Thyroid gland (tissue), 4 donors: Measurements from ENCODE around the gene SYT13. TPM values are rescaled to one million over a fixed set of nuclear protein-coding genes. Genes with fewer than 3 reads are reported as not detected.

ENCODE experiments used
- DNase-seq, 2 donors: peaks; one replicate each; pipeline ENCODE4 v3.0.0-alpha.2; 2019
- H3K27ac ChIP-seq, 3 donors: fragments of 200-600 bp; sonication (generic); 1 replicate in 2 of 3; 2 replicates in 1 of 3; pipeline ENCODE4 v1.5.1; 2016 to 2019; ENCODE audit warnings: mild to moderate bottlenecking in 1 of 3, moderate library complexity in 1 of 3
- H3K27me3 ChIP-seq: fragments of 200-600 bp; sonication (generic); one replicate; pipeline ENCODE4 v1.5.1; 2019
- H3K36me3 ChIP-seq, 2 donors: fragments of 200-600 bp; sonication (generic); one replicate each; pipeline ENCODE4 v1.5.1; 2016 to 2019
- H3K4me1 ChIP-seq, 2 donors: fragments of 200-600 bp; sonication (generic); one replicate each; pipeline ENCODE4 v1.5.1; 2017 to 2019
- H3K4me3 ChIP-seq, 3 donors: fragments of 200-600 bp; sonication (generic); replicated peaks in 1 of 3; 1 replicate in 2 of 3; 2 replicates in 1 of 3; pipeline ENCODE4 v1.5.1; 2016; ENCODE audit warnings: mild to moderate bottlenecking in 1 of 3
- H3K9me3 ChIP-seq: fragments of 200-600 bp; sonication (generic); one replicate; pipeline ENCODE4 v1.5.1; 2017
- CTCF ChIP-seq, 6 experiments: fragments of 200-600 bp in 3 of 6; fragments of 450-650 bp in 3 of 6; sonication (generic) in 3 of 6; IDR thresholded peaks; one replicate each; pipeline ENCODE4 v1.5.1; 2016 to 2019; ENCODE audit warnings: antibody characterized with exemption in 6 of 6, mild to moderate bottlenecking in 2 of 6, inconsistent platforms in 1 of 6, moderate library complexity in 1 of 6
- POLR2A ChIP-seq, 2 donors: fragments of 450-650 bp; IDR thresholded peaks; one replicate each; pipeline ENCODE4 v1.6.1; 2017; ENCODE audit warnings: antibody characterized with exemption in 2 of 2, mild to moderate bottlenecking in 2 of 2, moderate library complexity in 1 of 2
- WGBS, 2 donors: methylation state at CpG; one replicate each; pipeline ENCODE4 v1.1.5; 2017; 5-methylcytosine and 5-hydroxymethylcytosine counted together
- intact Hi-C: fragments of 100-400 bp; cut with DNase I; formaldehyde crosslinking; loops from one replicate; pipeline ENCODE4 v1.15.1; 2023
- total RNA-seq, 4 donors: library from RNA; depleted of rRNA; stranded (reverse); fragments of >200 nt; gene quantifications; one replicate each; pipeline ENCODE4 v1.2.3, GENCODE V29; 2016

SYT13 gene
- total RNA-seq, 4 donors from 2014 or later, result 1.6 to 12.7 (median 4.3) TPM

GRCh38 chr11:45226901-45227300, 59.2 kb downstream of the SYT13 start:
- no peak overlapping the region for H3K4me3 ChIP-seq
- H3K36me3 ChIP-seq, result peaks cover 16 to 30% of the 10 kb centered on the region in 2 donors
- intact Hi-C loops, result loop anchor here (5.0 kb wide), 1 partner anchor 215 kb away; no protein-coding TSS in a partner anchor
- no peaks in the 10 kb centered on the region for H3K9me3 ChIP-seq
- no peak for DNase-seq
- no peak overlapping the region for H3K27ac ChIP-seq
- H3K4me1 ChIP-seq, result no peaks in the 10 kb centered on the region
- 99% methylated on average over 17 to 18 of the region's 21 CpGs for WGBS, 2 donors
- no peaks in the 10 kb centered on the region for H3K27me3 ChIP-seq
- TF ChIP-seq CTCF (IDR thresholded peaks at IDR 0.05) (no peak), POLR2A (IDR thresholded peaks at IDR 0.05) (no peak)

GRCh38 chr11:45225961-45226871, 59.9 kb downstream of the SYT13 start:
- 97 to 98% methylated on average over 34 to 35 of the region's 39 CpGs for WGBS, 2 donors
- H3K4me1 ChIP-seq, result no peaks in the 10 kb centered on the region
- no peak overlapping the region for H3K4me3 ChIP-seq
- no peak for DNase-seq
- peaks cover 16 to 30% of the 10 kb centered on the region in 2 donors for H3K36me3 ChIP-seq
- TF ChIP-seq CTCF (IDR thresholded peaks at IDR 0.05), result no peak
- no peak for TF ChIP-seq POLR2A (IDR thresholded peaks at IDR 0.05)
- no peaks in the 10 kb centered on the region for H3K9me3 ChIP-seq
- intact Hi-C loops, result loop anchor here (5.0 kb wide), 1 partner anchor 216 kb away; no protein-coding TSS in a partner anchor
- no peak overlapping the region for H3K27ac ChIP-seq
- no peaks in the 10 kb centered on the region for H3K27me3 ChIP-seq

GRCh38 chr11:45225277-45225676, 60.9 kb downstream of the SYT13 start:
- Histone ChIP-seq H3K4me1 (no peaks in the 10 kb centered on the region), H3K27ac (no peak overlapping the region), H3K9me3 (no peaks in the 10 kb centered on the region), H3K4me3 (no peak overlapping the region), H3K27me3 (no peaks in the 10 kb centered on the region), H3K36me3 (peaks cover 16 to 30% of the 10 kb centered on the region in 2 donors)
- DNase-seq, result no peak
- intact Hi-C loops, result loop anchor here (5.0 kb wide), 1 partner anchor 217 kb away; no protein-coding TSS in a partner anchor
- WGBS, 2 donors, result 100% methylated on average over 1 of the region's 1 CpG
- TF ChIP-seq POLR2A (IDR thresholded peaks at IDR 0.05) (no peak), CTCF (IDR thresholded peaks at IDR 0.05) (no peak)

GRCh38 chr11:45224766-45225165, 61.4 kb downstream of the SYT13 start:
- 97% methylated on average over 11 of the region's 11 CpGs for WGBS, 2 donors
- Histone ChIP-seq H3K9me3 (no peaks in the 10 kb centered on the region), H3K27ac (no peak overlapping the region), H3K4me3 (no peak overlapping the region), H3K4me1 (no peaks in the 10 kb centered on the region), H3K36me3 (peaks cover 16 to 32% of the 10 kb centered on the region in 2 donors), H3K27me3 (no peaks in the 10 kb centered on the region)
- intact Hi-C loops, result loop anchor here (5.0 kb wide), 1 partner anchor 218 kb away; no protein-coding TSS in a partner anchor
- TF ChIP-seq POLR2A (IDR thresholded peaks at IDR 0.05), result no peak
- no peak for TF ChIP-seq CTCF (IDR thresholded peaks at IDR 0.05)
- no peak for DNase-seq

- no peak overlapping the region for H3K27ac ChIP-seq
- intact Hi-C loops, result no loop called here
- TF ChIP-seq CTCF (IDR thresholded peaks at IDR 0.05) (no peak), POLR2A (IDR thresholded peaks at IDR 0.05) (no peak)
- H3K27me3 ChIP-seq, result no peaks in the 10 kb centered on the region
- no peak for DNase-seq
- WGBS, 2 donors, result 92 to 97% methylated on average over 5 of the region's 5 CpGs
- no peaks in the 10 kb centered on the region for H3K9me3 ChIP-seq
- H3K36me3 ChIP-seq, result peaks cover 16 to 35% of the 10 kb centered on the region in 2 donors
- no peaks in the 10 kb centered on the region for H3K4me1 ChIP-seq
- H3K4me3 ChIP-seq, result no peak overlapping the region
Observed at GRCh38 chr11:45223496-45223895, 62.6 kb downstream of the SYT13 start.
